Measurements from ENCODE around the gene COL8A1.

GRCh38 chr3:99721633-99722007, 83.2 kb downstream of the COL8A1 start:
- TF ChIP-seq TARDBP (IDR thresholded peaks at IDR 0.05): no peak
- TF ChIP-seq FOXP1 (CRISPR knock-in tag; IDR thresholded peaks at IDR 0.05): no peak
- no peak for TF ChIP-seq TEAD2 (tag; IDR thresholded peaks at IDR 0.05)
- no peak for TF ChIP-seq RAD51 (IDR thresholded peaks at IDR 0.05; ENCODE audit: borderline replicate concordance, low read depth)
- TF ChIP-seq SMARCC2 (IDR thresholded peaks at IDR 0.05; ENCODE audit: low read depth): no peak
- no peak for TF ChIP-seq KLF10 (CRISPR knock-in tag; IDR thresholded peaks at IDR 0.05)
- TF ChIP-seq POLR2G (IDR thresholded peaks at IDR 0.05; ENCODE audit: low read depth, low read length): no peak
- no peak for TF ChIP-seq TSC22D4 (tag; IDR thresholded peaks at IDR 0.05)
- TF ChIP-seq HDGF (IDR thresholded peaks at IDR 0.05): no peak
- TF ChIP-seq CTCF (IDR thresholded peaks at IDR 0.05 in 2 of 3, conservative IDR thresholded peaks at IDR 0.05 in 1 of 3; ENCODE audit: insufficient read depth in 2 of 3, low read depth in 1 of 3, low read length in 3 of 3): no peak
- no peak for TF ChIP-seq PHF20 (IDR thresholded peaks at IDR 0.05; ENCODE audit: partially characterized antibody)
- TF ChIP-seq ZNF174 (CRISPR knock-in tag; IDR thresholded peaks at IDR 0.05): no peak
- TF ChIP-seq TAF9B (IDR thresholded peaks at IDR 0.05; ENCODE audit: partially characterized antibody): no peak
